Caco-2 (cell line): Measurements from ENCODE around the gene DLG2. TPM values are rescaled to one million over a fixed set of nuclear protein-coding genes. Genes with fewer than 3 reads are reported as not detected.

ENCODE experiments used
- BruUV-seq: library from RNA; stranded (reverse); fragments of 400-500 nt; replicated peaks from 2 replicates; lab custom pipeline; 2021; lab: Mats Ljungman, UMichigan
- CTCF ChIA-PET: fragments of 300-600 bp; sonication (Branson Sonifier 250); formaldehyde crosslinking; loops from one replicate; lab custom pipeline; 2022; ENCODE audit warnings: antibody characterized with exemption; lab: Charles Lee
- POLR2A ChIA-PET: fragments of 300-600 bp; sonication (Branson Sonifier 250); formaldehyde crosslinking; loops from one replicate; lab custom pipeline; 2022; ENCODE audit warnings: antibody characterized with exemption; lab: Charles Lee
- DNase-seq, 2 experiments: peaks; one replicate each; pipeline versions ENCODE4 v3.0.0 to v3.0.0-alpha.2; 2020 to 2022
- H3K27me3 ChIP-seq: replicated peaks from 2 replicates; pipeline ENCODE4 v1.6.0; 2011; ENCODE audit warnings: low read length; ENCODE audit not compliant: control insufficient read depth, insufficient read depth
- H3K36me3 ChIP-seq: 2 replicates; pipeline ENCODE4 v1.5.1; 2011; ENCODE audit warnings: low read length; ENCODE audit not compliant: control insufficient read depth, insufficient read depth
- H3K4me1 ChIP-seq: fragments of 250-450 bp; sonication (Bioruptor Pico); 2 replicates; pipeline ENCODE4 v1.5.1; 2020; ENCODE audit warnings: mild to moderate bottlenecking
- H3K4me3 ChIP-seq: 2 replicates; pipeline ENCODE4 v1.5.1; 2011; ENCODE audit warnings: low read depth, mild to moderate bottlenecking, control low read depth, low read length
- H3K9me3 ChIP-seq: fragments of 250-450 bp; sonication (Bioruptor Pico); 2 replicates; pipeline ENCODE4 v1.5.1; 2020; ENCODE audit warnings: mild to moderate bottlenecking, moderate library complexity
- H3K27ac Mint-ChIP-seq: one replicate; pipeline ENCODE4 v1.8.0; 2022; ENCODE audit warnings: mixed read lengths; ENCODE audit not compliant: unreplicated experiment
- H3K27me3 Mint-ChIP-seq: one replicate; pipeline ENCODE4 v1.8.0; 2022; ENCODE audit warnings: mixed read lengths; ENCODE audit not compliant: insufficient read depth, unreplicated experiment
- H3K36me3 Mint-ChIP-seq: one replicate; pipeline ENCODE4 v1.8.0; 2022; ENCODE audit warnings: mild to moderate bottlenecking, mixed read lengths; ENCODE audit not compliant: insufficient read depth, unreplicated experiment
- H3K4me1 Mint-ChIP-seq: one replicate; pipeline ENCODE4 v1.8.0; 2022; ENCODE audit warnings: low read depth, mixed read lengths; ENCODE audit not compliant: unreplicated experiment
- H3K4me3 Mint-ChIP-seq: one replicate; pipeline ENCODE4 v1.8.0; 2022; ENCODE audit warnings: mild to moderate bottlenecking, moderate library complexity, mixed read lengths; ENCODE audit not compliant: unreplicated experiment
- H3K9me3 Mint-ChIP-seq: one replicate; pipeline ENCODE4 v1.8.0; 2022; ENCODE audit warnings: mixed read lengths; ENCODE audit not compliant: unreplicated experiment
- CTCF ChIP-seq, 2 experiments: fragments of 200-600 bp in 1 of 2; IDR thresholded peaks; 1 replicate in 1 of 2; 2 replicates in 1 of 2; pipeline versions ENCODE4 v1.5.1 to v1.8.0; 2011 to 2022; ENCODE audit warnings: antibody characterized with exemption in 1 of 2, control low read depth in 1 of 2, inconsistent platforms in 1 of 2, low read depth in 1 of 2, low read length in 1 of 2, mild to moderate bottlenecking in 1 of 2, moderate library complexity in 1 of 2; ENCODE audit not compliant: insufficient read depth in 1 of 2, severe bottlenecking in 1 of 2, unreplicated experiment in 1 of 2
- intact Hi-C: fragments of 100-400 bp; cut with micrococcal nuclease; formaldehyde crosslinking; loops from one replicate; pipeline ENCODE4 v1.10.0; 2022; ENCODE audit not compliant: unreplicated experiment
- total RNA-seq: library from RNA; stranded (reverse); gene quantifications from 2 replicates; pipeline ENCODE4 v1.2.3, GENCODE V29; 2022

The DLG2 gene
- total RNA-seq, 1 experiment from 2014 or later = 21.6 TPM

- H3K27me3 Mint-ChIP-seq = no peaks in the 10 kb centered on the region
- ChIA-PET POLR2A (no interaction called here), CTCF (no interaction called here)
- Histone ChIP-seq H3K9me3 (no peaks in the 10 kb centered on the region), H3K4me3 (no peak overlapping the region), H3K36me3 (no peaks in the 10 kb centered on the region), H3K4me1 (no peaks in the 10 kb centered on the region), H3K27me3 (no peaks in the 10 kb centered on the region)
- H3K36me3 Mint-ChIP-seq = no peaks in the 10 kb centered on the region
- H3K9me3 Mint-ChIP-seq = no peaks in the 10 kb centered on the region
- BruUV-seq = no TSS peak
- TF ChIP-seq CTCF (IDR thresholded peaks at IDR 0.05; ENCODE audit: insufficient read depth in 1 of 2, low read depth in 1 of 2, low read length in 1 of 2, severe bottlenecking in 1 of 2, unreplicated experiment in 1 of 2) = no peak
- no peaks in the 10 kb centered on the region for H3K4me1 Mint-ChIP-seq
- no peak for DNase-seq
- intact Hi-C loops = no loop called here
- no peak overlapping the region for H3K27ac Mint-ChIP-seq
- H3K4me3 Mint-ChIP-seq = no peak overlapping the region
These were observed 761.2 kb downstream of the DLG2 start for GRCh38 chr11:84865791-84866535.

- Mint-ChIP-seq H3K27me3 (no peaks in the 10 kb centered on the region), H3K36me3 (no peaks in the 10 kb centered on the region), H3K4me3 (no peak overlapping the region), H3K9me3 (no peaks in the 10 kb centered on the region), H3K27ac (no peak overlapping the region), H3K4me1 (no peaks in the 10 kb centered on the region)
- Histone ChIP-seq H3K36me3 (no peaks in the 10 kb centered on the region), H3K27me3 (no peaks in the 10 kb centered on the region), H3K4me3 (no peak overlapping the region), H3K4me1 (no peaks in the 10 kb centered on the region), H3K9me3 (no peaks in the 10 kb centered on the region)
- no peak for DNase-seq
- BruUV-seq = no TSS peak
- ChIA-PET CTCF (no interaction called here), POLR2A (no interaction called here)
- no peak for TF ChIP-seq CTCF (IDR thresholded peaks at IDR 0.05; ENCODE audit: insufficient read depth in 1 of 2, low read depth in 1 of 2, low read length in 1 of 2, severe bottlenecking in 1 of 2, unreplicated experiment in 1 of 2)
- intact Hi-C loops = no loop called here
These were observed 761.9 kb downstream of the DLG2 start for GRCh38 chr11:84865257-84865656.

- no peaks in the 10 kb centered on the region for H3K27me3 Mint-ChIP-seq
- Histone ChIP-seq H3K9me3 (no peaks in the 10 kb centered on the region), H3K27me3 (no peaks in the 10 kb centered on the region), H3K4me3 (no peak overlapping the region), H3K4me1 (peaks cover 9% of the 10 kb centered on the region; the same call in 1 of the 2 replicates), H3K36me3 (no peaks in the 10 kb centered on the region)
- H3K27ac Mint-ChIP-seq = no peak overlapping the region
- no peak for DNase-seq
- no peak overlapping the region for H3K4me3 Mint-ChIP-seq
- TF ChIP-seq CTCF (IDR thresholded peaks at IDR 0.05; ENCODE audit: insufficient read depth in 1 of 2, low read depth in 1 of 2, low read length in 1 of 2, severe bottlenecking in 1 of 2, unreplicated experiment in 1 of 2) = no peak
- ChIA-PET CTCF (no interaction called here), POLR2A (no interaction called here)
- H3K9me3 Mint-ChIP-seq = no peaks in the 10 kb centered on the region
- peaks cover 6% of the 10 kb centered on the region for H3K4me1 Mint-ChIP-seq
- no peaks in the 10 kb centered on the region for H3K36me3 Mint-ChIP-seq
- intact Hi-C loops = no loop called here
- BruUV-seq = no TSS peak
These were observed 769.4 kb downstream of the DLG2 start for GRCh38 chr11:84857746-84858145.
